IMR-90 (cell line): Measurements from ENCODE around the gene INTS15. TPM values are rescaled to one million over a fixed set of nuclear protein-coding genes. Genes with fewer than 3 reads are reported as not detected.

Source experiments
- MAFK ChIP-seq: IDR thresholded peaks from 2 replicates; pipeline ENCODE4 v1.6.1; 2012; ENCODE audit warnings: low read depth, low read length, improper control_type of control experiment
- POLR2A ChIP-seq: IDR thresholded peaks from 2 replicates; pipeline ENCODE4 v1.6.1; 2012; ENCODE audit warnings: mild to moderate bottlenecking, low read depth, low read length
- RFX5 ChIP-seq: IDR thresholded peaks from 2 replicates; pipeline ENCODE4 v1.8.0; 2012; ENCODE audit warnings: low read depth, mild to moderate bottlenecking, low read length, moderate library complexity
- USF2 ChIP-seq: fragments of 150-350 bp; IDR thresholded peaks from 2 replicates; pipeline ENCODE4 v1.6.1; 2017; ENCODE audit warnings: mild to moderate bottlenecking, antibody characterized with exemption, low read length, low read depth
- polyA plus RNA-seq, 3 experiments: library from polyadenylated mRNA; depleted of rRNA; stranded (reverse); fragments of >200 nt; gene quantifications; 2 replicates each; pipeline ENCODE4 v1.2.3, GENCODE V29; 2012; ENCODE audit warnings: low replicate concordance in 1 of 3
- total RNA-seq: library from RNA; depleted of rRNA; stranded (reverse); fragments of >200 nt; gene quantifications from 2 replicates; pipeline ENCODE4 v1.2.3, GENCODE V29; 2012

INTS15 gene
- total and polyA plus RNA-seq, 2 of the 4 experiments (the other 2 are of a cell fraction) = 7.0 to 20.8 TPM

- TF ChIP-seq USF2 (peak; percentile 92), RFX5 (no peak), POLR2A (no peak), MAFK (no peak)
Measured at GRCh38 chr7:6636741-6637543, 47.1 kb downstream of the INTS15 start, which contains the start of gene ZNF316 (continued).
